A549 (cell line): ENCODE measurements around the gene PBX2.

Experiments
- EP300 ChIP-seq, 2 experiments: fragments of >200 bp; sonication (Bioruptor Twin); formaldehyde crosslinking; IDR thresholded peaks; 2 replicates in 1 of 2; 3 replicates in 1 of 2; pipeline ENCODE4 v1.6.1; 2016 to 2017
- NFE2L2 ChIP-seq: fragments of 150-350 bp; conservative IDR thresholded peaks from 2 replicates; pipeline ENCODE4 v1.6.1; 2014; ENCODE audit warnings: low read length
- PHF8 ChIP-seq: fragments of 200-600 bp; sonication (generic); IDR thresholded peaks from 2 replicates; pipeline ENCODE4 v1.6.1; 2016; ENCODE audit warnings: low read depth, mild to moderate bottlenecking, antibody characterized with exemption, moderate library complexity, borderline replicate concordance
- POLR2A ChIP-seq: IDR thresholded peaks from 2 replicates; pipeline ENCODE4 v1.6.1; 2012; ENCODE audit warnings: mild to moderate bottlenecking, low read length
- RFX5 ChIP-seq: fragments of 450-650 bp; IDR thresholded peaks from 2 replicates; pipeline ENCODE4 v1.7.1; 2014; ENCODE audit warnings: antibody characterized with exemption, mild to moderate bottlenecking, moderate library complexity
- SREBF2 ChIP-seq: fragments of 450-650 bp; IDR thresholded peaks from 2 replicates; pipeline ENCODE4 v1.6.1; 2014; ENCODE audit warnings: mild to moderate bottlenecking, moderate library complexity
- TP53 ChIP-seq: fragments of 250-450 bp; sonication (Bioruptor Pico); IDR thresholded peaks from 2 replicates; pipeline ENCODE4 v1.5.0; 2021; ENCODE audit warnings: mild to moderate bottlenecking, moderate library complexity
- TF ChIP-seq, protein P1 (sequence below): fragments of >200 bp; sonication (Bioruptor Twin); formaldehyde crosslinking; IDR thresholded peaks from 3 replicates; pipeline ENCODE4 v1.5.1; 2016
- TF ChIP-seq, protein P2 (sequence below): IDR thresholded peaks from 2 replicates; pipeline ENCODE4 v1.6.1; 2012
- TF ChIP-seq, protein P3 (sequence below): fragments of 450-650 bp; IDR thresholded peaks from 2 replicates; pipeline ENCODE4 v1.6.1; 2014; ENCODE audit warnings: antibody characterized with exemption
- TF ChIP-seq, protein P4 (sequence below): fragments of 200-600 bp; sonication (generic); IDR thresholded peaks from 2 replicates; pipeline ENCODE4 v1.6.1; 2016; ENCODE audit warnings: antibody characterized with exemption, mild to moderate bottlenecking, moderate library complexity
- TF ChIP-seq, protein P5 (sequence below): fragments of 250-450 bp; sonication (Bioruptor Pico); IDR thresholded peaks from 2 replicates; pipeline ENCODE4 v1.5.0; 2021; ENCODE audit warnings: mild to moderate bottlenecking, moderate library complexity, borderline replicate concordance
- TF ChIP-seq, protein P6 (sequence below): fragments of >200 bp; sonication (Bioruptor Twin); formaldehyde crosslinking; IDR thresholded peaks from 3 replicates; pipeline ENCODE4 v1.6.1; 2016
- TF ChIP-seq, protein P7 (sequence below): IDR thresholded peaks from 2 replicates; pipeline ENCODE4 v1.6.1; 2012

DNA sequence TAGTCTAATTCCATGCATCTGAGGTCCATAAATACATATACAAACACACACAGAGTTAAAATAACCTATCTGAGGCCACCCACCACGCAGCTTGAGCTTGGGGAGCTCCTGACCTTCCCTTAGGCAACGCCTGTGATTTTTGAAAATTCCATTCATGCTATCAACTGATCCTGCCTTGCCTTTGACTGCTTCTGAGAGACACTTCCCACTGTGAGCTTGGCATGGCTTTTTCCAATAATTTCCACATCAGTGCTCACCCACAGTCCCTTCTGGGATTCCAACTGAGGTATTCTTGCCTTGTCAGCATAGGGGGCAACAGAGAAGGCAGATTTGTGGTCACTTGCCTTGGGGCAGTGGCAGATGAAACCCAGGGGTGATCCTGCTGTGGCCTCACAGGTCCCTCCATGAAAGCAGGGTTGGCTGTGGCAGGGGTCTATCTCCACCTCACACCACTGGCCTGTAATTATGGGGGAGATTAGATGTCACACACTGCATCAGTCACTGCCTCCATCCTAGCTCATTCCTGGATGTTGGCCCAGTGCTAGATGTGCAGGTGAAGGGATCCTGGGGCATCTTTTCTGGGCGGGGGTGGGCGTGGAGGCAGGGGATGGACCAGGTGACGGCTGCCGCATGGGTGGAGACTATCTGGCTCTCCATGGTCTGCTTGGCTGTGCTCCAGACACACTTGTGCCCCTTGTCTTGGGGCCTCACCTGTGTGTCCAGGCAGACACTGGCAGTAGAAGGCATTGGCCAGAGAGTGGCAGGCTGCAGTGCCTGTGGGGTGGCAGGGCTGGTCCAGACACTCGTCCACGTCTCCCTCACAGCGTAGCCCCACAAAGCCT is 13.6 kb upstream of the PBX2 start:
- TF ChIP-seq PHF8 (no peak), TP53 (CRISPR knock-in tag) (no peak), NFE2L2 (no peak), POLR2A (no peak), RFX5 (no peak), SREBF2 (no peak), EP300 (IDR thresholded peaks at IDR 0.05) (no peak)
- TF ChIP-seq, protein P1, sequence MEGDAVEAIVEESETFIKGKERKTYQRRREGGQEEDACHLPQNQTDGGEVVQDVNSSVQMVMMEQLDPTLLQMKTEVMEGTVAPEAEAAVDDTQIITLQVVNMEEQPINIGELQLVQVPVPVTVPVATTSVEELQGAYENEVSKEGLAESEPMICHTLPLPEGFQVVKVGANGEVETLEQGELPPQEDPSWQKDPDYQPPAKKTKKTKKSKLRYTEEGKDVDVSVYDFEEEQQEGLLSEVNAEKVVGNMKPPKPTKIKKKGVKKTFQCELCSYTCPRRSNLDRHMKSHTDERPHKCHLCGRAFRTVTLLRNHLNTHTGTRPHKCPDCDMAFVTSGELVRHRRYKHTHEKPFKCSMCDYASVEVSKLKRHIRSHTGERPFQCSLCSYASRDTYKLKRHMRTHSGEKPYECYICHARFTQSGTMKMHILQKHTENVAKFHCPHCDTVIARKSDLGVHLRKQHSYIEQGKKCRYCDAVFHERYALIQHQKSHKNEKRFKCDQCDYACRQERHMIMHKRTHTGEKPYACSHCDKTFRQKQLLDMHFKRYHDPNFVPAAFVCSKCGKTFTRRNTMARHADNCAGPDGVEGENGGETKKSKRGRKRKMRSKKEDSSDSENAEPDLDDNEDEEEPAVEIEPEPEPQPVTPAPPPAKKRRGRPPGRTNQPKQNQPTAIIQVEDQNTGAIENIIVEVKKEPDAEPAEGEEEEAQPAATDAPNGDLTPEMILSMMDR, result no peak
- TF ChIP-seq, protein P2, sequence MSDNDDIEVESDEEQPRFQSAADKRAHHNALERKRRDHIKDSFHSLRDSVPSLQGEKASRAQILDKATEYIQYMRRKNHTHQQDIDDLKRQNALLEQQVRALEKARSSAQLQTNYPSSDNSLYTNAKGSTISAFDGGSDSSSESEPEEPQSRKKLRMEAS, result no peak
- TF ChIP-seq, protein P3, sequence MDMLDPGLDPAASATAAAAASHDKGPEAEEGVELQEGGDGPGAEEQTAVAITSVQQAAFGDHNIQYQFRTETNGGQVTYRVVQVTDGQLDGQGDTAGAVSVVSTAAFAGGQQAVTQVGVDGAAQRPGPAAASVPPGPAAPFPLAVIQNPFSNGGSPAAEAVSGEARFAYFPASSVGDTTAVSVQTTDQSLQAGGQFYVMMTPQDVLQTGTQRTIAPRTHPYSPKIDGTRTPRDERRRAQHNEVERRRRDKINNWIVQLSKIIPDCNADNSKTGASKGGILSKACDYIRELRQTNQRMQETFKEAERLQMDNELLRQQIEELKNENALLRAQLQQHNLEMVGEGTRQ, result no peak
- TF ChIP-seq, protein P4, sequence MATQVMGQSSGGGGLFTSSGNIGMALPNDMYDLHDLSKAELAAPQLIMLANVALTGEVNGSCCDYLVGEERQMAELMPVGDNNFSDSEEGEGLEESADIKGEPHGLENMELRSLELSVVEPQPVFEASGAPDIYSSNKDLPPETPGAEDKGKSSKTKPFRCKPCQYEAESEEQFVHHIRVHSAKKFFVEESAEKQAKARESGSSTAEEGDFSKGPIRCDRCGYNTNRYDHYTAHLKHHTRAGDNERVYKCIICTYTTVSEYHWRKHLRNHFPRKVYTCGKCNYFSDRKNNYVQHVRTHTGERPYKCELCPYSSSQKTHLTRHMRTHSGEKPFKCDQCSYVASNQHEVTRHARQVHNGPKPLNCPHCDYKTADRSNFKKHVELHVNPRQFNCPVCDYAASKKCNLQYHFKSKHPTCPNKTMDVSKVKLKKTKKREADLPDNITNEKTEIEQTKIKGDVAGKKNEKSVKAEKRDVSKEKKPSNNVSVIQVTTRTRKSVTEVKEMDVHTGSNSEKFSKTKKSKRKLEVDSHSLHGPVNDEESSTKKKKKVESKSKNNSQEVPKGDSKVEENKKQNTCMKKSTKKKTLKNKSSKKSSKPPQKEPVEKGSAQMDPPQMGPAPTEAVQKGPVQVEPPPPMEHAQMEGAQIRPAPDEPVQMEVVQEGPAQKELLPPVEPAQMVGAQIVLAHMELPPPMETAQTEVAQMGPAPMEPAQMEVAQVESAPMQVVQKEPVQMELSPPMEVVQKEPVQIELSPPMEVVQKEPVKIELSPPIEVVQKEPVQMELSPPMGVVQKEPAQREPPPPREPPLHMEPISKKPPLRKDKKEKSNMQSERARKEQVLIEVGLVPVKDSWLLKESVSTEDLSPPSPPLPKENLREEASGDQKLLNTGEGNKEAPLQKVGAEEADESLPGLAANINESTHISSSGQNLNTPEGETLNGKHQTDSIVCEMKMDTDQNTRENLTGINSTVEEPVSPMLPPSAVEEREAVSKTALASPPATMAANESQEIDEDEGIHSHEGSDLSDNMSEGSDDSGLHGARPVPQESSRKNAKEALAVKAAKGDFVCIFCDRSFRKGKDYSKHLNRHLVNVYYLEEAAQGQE, result no peak
- TF ChIP-seq, protein P5, sequence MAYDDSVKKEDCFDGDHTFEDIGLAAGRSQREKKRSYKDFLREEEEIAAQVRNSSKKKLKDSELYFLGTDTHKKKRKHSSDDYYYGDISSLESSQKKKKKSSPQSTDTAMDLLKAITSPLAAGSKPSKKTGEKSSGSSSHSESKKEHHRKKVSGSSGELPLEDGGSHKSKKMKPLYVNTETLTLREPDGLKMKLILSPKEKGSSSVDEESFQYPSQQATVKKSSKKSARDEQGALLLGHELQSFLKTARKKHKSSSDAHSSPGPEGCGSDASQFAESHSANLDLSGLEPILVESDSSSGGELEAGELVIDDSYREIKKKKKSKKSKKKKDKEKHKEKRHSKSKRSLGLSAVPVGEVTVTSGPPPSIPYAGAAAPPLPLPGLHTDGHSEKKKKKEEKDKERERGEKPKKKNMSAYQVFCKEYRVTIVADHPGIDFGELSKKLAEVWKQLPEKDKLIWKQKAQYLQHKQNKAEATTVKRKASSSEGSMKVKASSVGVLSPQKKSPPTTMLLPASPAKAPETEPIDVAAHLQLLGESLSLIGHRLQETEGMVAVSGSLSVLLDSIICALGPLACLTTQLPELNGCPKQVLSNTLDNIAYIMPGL (CRISPR knock-in tag), result no peak
- TF ChIP-seq, protein P6, sequence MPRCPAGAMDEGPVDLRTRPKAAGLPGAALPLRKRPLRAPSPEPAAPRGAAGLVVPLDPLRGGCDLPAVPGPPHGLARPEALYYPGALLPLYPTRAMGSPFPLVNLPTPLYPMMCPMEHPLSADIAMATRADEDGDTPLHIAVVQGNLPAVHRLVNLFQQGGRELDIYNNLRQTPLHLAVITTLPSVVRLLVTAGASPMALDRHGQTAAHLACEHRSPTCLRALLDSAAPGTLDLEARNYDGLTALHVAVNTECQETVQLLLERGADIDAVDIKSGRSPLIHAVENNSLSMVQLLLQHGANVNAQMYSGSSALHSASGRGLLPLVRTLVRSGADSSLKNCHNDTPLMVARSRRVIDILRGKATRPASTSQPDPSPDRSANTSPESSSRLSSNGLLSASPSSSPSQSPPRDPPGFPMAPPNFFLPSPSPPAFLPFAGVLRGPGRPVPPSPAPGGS, result no peak
- TF ChIP-seq, protein P7, sequence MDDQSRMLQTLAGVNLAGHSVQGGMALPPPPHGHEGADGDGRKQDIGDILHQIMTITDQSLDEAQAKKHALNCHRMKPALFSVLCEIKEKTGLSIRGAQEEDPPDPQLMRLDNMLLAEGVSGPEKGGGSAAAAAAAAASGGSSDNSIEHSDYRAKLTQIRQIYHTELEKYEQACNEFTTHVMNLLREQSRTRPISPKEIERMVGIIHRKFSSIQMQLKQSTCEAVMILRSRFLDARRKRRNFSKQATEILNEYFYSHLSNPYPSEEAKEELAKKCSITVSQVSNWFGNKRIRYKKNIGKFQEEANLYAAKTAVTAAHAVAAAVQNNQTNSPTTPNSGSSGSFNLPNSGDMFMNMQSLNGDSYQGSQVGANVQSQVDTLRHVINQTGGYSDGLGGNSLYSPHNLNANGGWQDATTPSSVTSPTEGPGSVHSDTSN, result no peak
